Measurements from ENCODE around the gene OR4B1. TPM values are rescaled to one million over a fixed set of nuclear protein-coding genes. Genes with fewer than 3 reads are reported as not detected.

Gene OR4B1, protein sequence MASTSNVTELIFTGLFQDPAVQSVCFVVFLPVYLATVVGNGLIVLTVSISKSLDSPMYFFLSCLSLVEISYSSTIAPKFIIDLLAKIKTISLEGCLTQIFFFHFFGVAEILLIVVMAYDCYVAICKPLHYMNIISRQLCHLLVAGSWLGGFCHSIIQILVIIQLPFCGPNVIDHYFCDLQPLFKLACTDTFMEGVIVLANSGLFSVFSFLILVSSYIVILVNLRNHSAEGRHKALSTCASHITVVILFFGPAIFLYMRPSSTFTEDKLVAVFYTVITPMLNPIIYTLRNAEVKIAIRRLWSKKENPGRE
- total RNA-seq = not detected in 2 replicates
- total RNA-seq (2013) = not detected
- not detected in 2 replicates for polyA plus RNA-seq
- polyA minus RNA-seq = not detected in 2 replicates

DNA sequence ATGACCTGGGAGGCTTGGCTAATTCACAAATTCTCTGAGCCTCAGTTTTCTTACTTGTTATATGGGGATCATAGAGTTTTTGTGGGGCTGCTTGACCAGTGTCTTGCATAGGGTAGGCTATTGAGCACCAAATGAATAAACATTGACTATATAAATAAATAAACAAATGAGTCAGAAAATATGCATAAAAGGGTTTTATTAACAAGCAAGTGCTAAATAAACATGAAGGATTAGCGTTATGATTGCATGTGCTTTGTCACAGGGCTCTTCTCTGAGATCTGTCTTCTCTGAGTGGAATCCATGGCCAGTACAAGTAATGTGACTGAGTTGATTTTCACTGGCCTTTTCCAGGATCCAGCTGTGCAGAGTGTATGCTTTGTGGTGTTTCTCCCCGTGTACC lies at the start of gene OR4B1:
Gene OR4B1 (plus strand): TSS at position 301 of the 400 bp plus-strand sequence. CDS start 0 bp downstream, at position 301.
- CTCF ChIA-PET = no interaction called here

DNA sequence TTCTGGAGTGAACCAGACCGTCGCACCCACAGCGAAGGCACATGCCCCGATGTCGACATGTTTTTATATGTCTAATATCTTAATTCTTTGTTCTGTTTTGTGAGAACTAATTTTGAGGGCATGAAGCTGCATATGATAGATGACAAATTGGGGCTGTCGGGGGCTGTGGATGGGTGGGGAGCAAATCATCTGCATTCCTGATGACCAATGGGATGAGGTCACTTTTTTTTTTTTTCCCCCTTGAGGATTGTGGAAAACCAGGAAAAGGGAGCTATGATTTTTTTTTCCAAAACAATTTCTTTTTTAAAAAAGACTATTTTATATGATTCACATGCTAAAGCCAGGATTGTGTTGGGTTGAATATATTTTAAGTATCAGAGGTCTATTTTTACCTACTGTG lies 49.2 kb upstream of the OR4B1 start:
- Histone ChIP-seq H3K36me3 (replicated peaks in 1 of 2; ENCODE audit: control extremely low read depth in 1 of 2, control insufficient read depth in 1 of 2, extremely low read depth in 1 of 2, insufficient read depth in 2 of 2, low read length in 1 of 2) (peaks cover 25 to 47% of the 10 kb centered on the region in 2 experiments), H3K27ac (ENCODE audit: low read length in 2 of 2) (no peak overlapping the region), H3K4me1 (ENCODE audit: control insufficient read depth in 2 of 2, insufficient read depth in 2 of 2, low read length in 2 of 2) (peaks cover 9 to 11% of the 10 kb centered on the region in 2 donors), H4K20me1 (ENCODE audit: control insufficient read depth, insufficient read depth, low read length, poor library complexity, severe bottlenecking) (no peaks in the 10 kb centered on the region), H3K79me2 (ENCODE audit: control insufficient read depth, insufficient read depth, low read length) (no peaks in the 10 kb centered on the region), H3K27me3 (replicated peaks in 1 of 4; ENCODE audit: control extremely low read depth in 1 of 4, control insufficient read depth in 3 of 4, insufficient read depth in 4 of 4, low read length in 3 of 4) (no peaks in the 10 kb centered on the region), H3K9me3 (ENCODE audit: control extremely low read depth in 1 of 3, control insufficient read depth in 2 of 3, insufficient read depth in 1 of 3, low read length in 2 of 3) (no peaks in the 10 kb centered on the region), H3K4me3 (ENCODE audit: control extremely low read depth in 1 of 5, extremely low read depth in 1 of 5, insufficient read depth in 1 of 5, low read depth in 2 of 5, low read length in 4 of 5) (no peak overlapping the region), H3K9ac (ENCODE audit: low read length) (no peak overlapping the region), H3K4me2 (replicated peaks; ENCODE audit: low read depth, low read length, poor library complexity, severe bottlenecking) (no peak overlapping the region), H2AFZ (ENCODE audit: insufficient read depth, low read depth, low read length, poor library complexity, severe bottlenecking) (no peak overlapping the region)
- H3K9me3 Mint-ChIP-seq (ENCODE audit: insufficient read depth) = no peaks in the 10 kb centered on the region
- no peak overlapping the region for H3K4me3 Mint-ChIP-seq
- intact Hi-C loops (cut with micrococcal nuclease) = no loop called here
- no peaks in the 10 kb centered on the region for H3K27me3 Mint-ChIP-seq
- DNase-seq (no peak), ATAC-seq (ENCODE audit: low read depth) (no peak)
- WGBS (ENCODE audit: insufficient coverage) = no CpG with 5 or more reads among the region's 6 CpGs
- CTCF ChIA-PET = no interaction called here
- TF ChIP-seq, protein P1, sequence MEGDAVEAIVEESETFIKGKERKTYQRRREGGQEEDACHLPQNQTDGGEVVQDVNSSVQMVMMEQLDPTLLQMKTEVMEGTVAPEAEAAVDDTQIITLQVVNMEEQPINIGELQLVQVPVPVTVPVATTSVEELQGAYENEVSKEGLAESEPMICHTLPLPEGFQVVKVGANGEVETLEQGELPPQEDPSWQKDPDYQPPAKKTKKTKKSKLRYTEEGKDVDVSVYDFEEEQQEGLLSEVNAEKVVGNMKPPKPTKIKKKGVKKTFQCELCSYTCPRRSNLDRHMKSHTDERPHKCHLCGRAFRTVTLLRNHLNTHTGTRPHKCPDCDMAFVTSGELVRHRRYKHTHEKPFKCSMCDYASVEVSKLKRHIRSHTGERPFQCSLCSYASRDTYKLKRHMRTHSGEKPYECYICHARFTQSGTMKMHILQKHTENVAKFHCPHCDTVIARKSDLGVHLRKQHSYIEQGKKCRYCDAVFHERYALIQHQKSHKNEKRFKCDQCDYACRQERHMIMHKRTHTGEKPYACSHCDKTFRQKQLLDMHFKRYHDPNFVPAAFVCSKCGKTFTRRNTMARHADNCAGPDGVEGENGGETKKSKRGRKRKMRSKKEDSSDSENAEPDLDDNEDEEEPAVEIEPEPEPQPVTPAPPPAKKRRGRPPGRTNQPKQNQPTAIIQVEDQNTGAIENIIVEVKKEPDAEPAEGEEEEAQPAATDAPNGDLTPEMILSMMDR (IDR thresholded peaks at IDR 0.05) = no peak
- TF ChIP-seq EZH2 (IDR thresholded peaks at IDR 0.05; ENCODE audit: borderline replicate concordance, insufficient read depth, low read depth, low read length, poor library complexity, severe bottlenecking) = no peak
- POLR2A ChIA-PET = no interaction called here
- H3K4me1 Mint-ChIP-seq = peaks cover 21% of the 10 kb centered on the region
- H3K27ac Mint-ChIP-seq = no peak overlapping the region

More for the DNA sequence above, at the start of gene OR4B1:
- POLR2A ChIA-PET = no interaction called here
- no peaks in the 10 kb centered on the region for H3K4me1 Mint-ChIP-seq
- Histone ChIP-seq H3K4me1 (ENCODE audit: control insufficient read depth in 2 of 2, insufficient read depth in 2 of 2, low read length in 2 of 2) (no peaks in the 10 kb centered on the region), H3K9me3 (ENCODE audit: control extremely low read depth in 1 of 3, control insufficient read depth in 2 of 3, insufficient read depth in 1 of 3, low read length in 2 of 3) (no peaks in the 10 kb centered on the region), H4K20me1 (ENCODE audit: control insufficient read depth, insufficient read depth, low read length, poor library complexity, severe bottlenecking) (no peaks in the 10 kb centered on the region), H3K36me3 (replicated peaks in 1 of 2; ENCODE audit: control extremely low read depth in 1 of 2, control insufficient read depth in 1 of 2, extremely low read depth in 1 of 2, insufficient read depth in 2 of 2, low read length in 1 of 2) (no peaks in the 10 kb centered on the region), H2AFZ (ENCODE audit: insufficient read depth, low read depth, low read length, poor library complexity, severe bottlenecking) (no peak within 1 kb of the TSS), H3K27ac (ENCODE audit: low read length in 2 of 2) (no peak within 1 kb of the TSS), H3K4me3 (ENCODE audit: control extremely low read depth in 1 of 5, extremely low read depth in 1 of 5, insufficient read depth in 1 of 5, low read depth in 2 of 5, low read length in 4 of 5) (no peak within 1 kb of the TSS), H3K27me3 (replicated peaks in 1 of 4; ENCODE audit: control extremely low read depth in 1 of 4, control insufficient read depth in 3 of 4, insufficient read depth in 4 of 4, low read length in 3 of 4) (peaks cover 0 to 8% (median 2%) of the 10 kb centered on the region in 4 experiments), H3K4me2 (replicated peaks; ENCODE audit: low read depth, low read length, poor library complexity, severe bottlenecking) (no peak within 1 kb of the TSS), H3K79me2 (ENCODE audit: control insufficient read depth, insufficient read depth, low read length) (no peaks in the 10 kb centered on the region), H3K9ac (ENCODE audit: low read length) (no peak within 1 kb of the TSS)
- ATAC-seq (ENCODE audit: low read depth) (no peak), DNase-seq (no peak)
- no peak within 1 kb of the TSS for H3K27ac Mint-ChIP-seq
- peaks cover 11% of the 10 kb centered on the region for H3K27me3 Mint-ChIP-seq
- H3K9me3 Mint-ChIP-seq (ENCODE audit: insufficient read depth) = no peaks in the 10 kb centered on the region
- no peak within 1 kb of the TSS for H3K4me3 Mint-ChIP-seq
- TF ChIP-seq, protein P1 (IDR thresholded peaks at IDR 0.05) = no peak
- TF ChIP-seq EZH2 (IDR thresholded peaks at IDR 0.05; ENCODE audit: borderline replicate concordance, insufficient read depth, low read depth, low read length, poor library complexity, severe bottlenecking) = no peak
- 89% methylated on average over 2 of the region's 2 CpGs for WGBS (ENCODE audit: insufficient coverage)
- intact Hi-C loops (cut with micrococcal nuclease) = no loop called here

Data from B cell (primary cell).